NB4 (cell line): ENCODE data around the gene HTD2.

Source experiments
- POLR2A ChIP-seq: IDR thresholded peaks from 2 replicates; pipeline ENCODE4 v1.6.1; 2011; ENCODE audit warnings: mild to moderate bottlenecking; ENCODE audit not compliant: insufficient read length; ENCODE audit errors: extremely low read depth
- TF ChIP-seq, protein P1 (sequence below): IDR thresholded peaks from one replicate; pipeline ENCODE4 v1.5.1; 2012; ENCODE audit warnings: low read depth, low read length

DNA sequence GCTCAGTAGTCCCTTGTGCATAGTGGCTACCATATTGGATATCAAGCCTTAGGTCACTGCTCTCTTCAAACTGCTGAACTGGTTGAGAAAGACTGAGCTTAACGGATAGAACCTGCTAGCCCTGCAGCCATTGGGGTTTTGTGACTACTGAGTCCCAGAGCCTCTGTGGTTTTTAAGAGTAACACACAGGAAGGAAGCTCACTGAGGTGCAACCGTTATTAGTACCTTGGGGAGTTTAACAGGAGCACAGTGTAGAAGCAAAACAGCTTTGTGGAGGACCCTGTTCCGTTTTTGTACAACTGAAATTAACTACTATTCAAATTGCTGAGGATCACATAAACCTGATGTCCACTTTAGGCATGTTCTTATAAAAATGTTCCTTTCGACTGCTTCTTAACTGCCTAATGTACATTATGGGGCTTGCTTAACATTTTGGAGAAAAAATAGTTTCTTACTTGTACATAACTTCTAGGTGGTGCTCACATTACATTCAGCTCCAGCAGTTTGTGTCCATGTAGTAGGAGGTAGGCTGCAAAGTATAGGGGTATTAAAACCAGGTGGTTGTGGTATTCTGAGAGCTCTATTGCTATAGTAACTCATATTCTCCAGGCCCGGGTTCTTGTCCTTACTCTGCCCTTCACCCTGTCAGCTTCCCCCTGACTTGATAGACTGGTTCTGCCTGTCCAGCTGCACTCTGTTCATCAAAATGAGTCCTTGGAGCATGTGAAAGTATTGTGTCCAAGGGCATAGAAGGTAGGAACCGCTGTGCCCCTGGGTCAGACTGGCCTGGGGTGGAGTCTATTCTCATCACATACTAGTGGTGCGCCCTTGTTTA lies 43.7 kb downstream of the HTD2 start:
- TF ChIP-seq POLR2A: peak; percentile 49
- TF ChIP-seq, protein P1, sequence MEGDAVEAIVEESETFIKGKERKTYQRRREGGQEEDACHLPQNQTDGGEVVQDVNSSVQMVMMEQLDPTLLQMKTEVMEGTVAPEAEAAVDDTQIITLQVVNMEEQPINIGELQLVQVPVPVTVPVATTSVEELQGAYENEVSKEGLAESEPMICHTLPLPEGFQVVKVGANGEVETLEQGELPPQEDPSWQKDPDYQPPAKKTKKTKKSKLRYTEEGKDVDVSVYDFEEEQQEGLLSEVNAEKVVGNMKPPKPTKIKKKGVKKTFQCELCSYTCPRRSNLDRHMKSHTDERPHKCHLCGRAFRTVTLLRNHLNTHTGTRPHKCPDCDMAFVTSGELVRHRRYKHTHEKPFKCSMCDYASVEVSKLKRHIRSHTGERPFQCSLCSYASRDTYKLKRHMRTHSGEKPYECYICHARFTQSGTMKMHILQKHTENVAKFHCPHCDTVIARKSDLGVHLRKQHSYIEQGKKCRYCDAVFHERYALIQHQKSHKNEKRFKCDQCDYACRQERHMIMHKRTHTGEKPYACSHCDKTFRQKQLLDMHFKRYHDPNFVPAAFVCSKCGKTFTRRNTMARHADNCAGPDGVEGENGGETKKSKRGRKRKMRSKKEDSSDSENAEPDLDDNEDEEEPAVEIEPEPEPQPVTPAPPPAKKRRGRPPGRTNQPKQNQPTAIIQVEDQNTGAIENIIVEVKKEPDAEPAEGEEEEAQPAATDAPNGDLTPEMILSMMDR: no peak
